Type B pancreatic cell (in vitro differentiated cells): ENCODE results near the gene NRN1. TPM values are rescaled to one million over a fixed set of nuclear protein-coding genes. Genes with fewer than 3 reads are reported as not detected.

Source experiments
- DNase-seq: peaks from one replicate; pipeline ENCODE4 v3.0.0; 2021; ENCODE audit warnings: mixed read lengths; ENCODE audit not compliant: unreplicated experiment; ENCODE audit errors: extremely low spot score
- H3K27ac Mint-ChIP-seq: 2 replicates; pipeline ENCODE4 v1.8.0; 2021; ENCODE audit warnings: mild to moderate bottlenecking, mixed read lengths
- H3K27me3 Mint-ChIP-seq: 2 replicates; pipeline ENCODE4 v1.8.0; 2021; ENCODE audit warnings: mixed read lengths
- H3K36me3 Mint-ChIP-seq: 2 replicates; pipeline ENCODE4 v1.8.0; 2021; ENCODE audit warnings: mixed read lengths
- H3K4me1 Mint-ChIP-seq: one replicate; pipeline ENCODE4 v1.8.0; 2021; ENCODE audit warnings: mixed read lengths; ENCODE audit not compliant: unreplicated experiment
- H3K4me3 Mint-ChIP-seq: 2 replicates; pipeline ENCODE4 v1.8.0; 2021; ENCODE audit warnings: mild to moderate bottlenecking, mixed read lengths
- H3K9me3 Mint-ChIP-seq: 2 replicates; pipeline ENCODE4 v1.8.0; 2021; ENCODE audit warnings: mixed read lengths
- total RNA-seq: library from RNA; stranded (reverse); gene quantifications from 2 replicates; pipeline ENCODE4 v1.2.1, GENCODE V29; 2021; ENCODE audit warnings: low replicate concordance
- TF ChIP-seq, protein P1 (sequence below): fragments of 200-600 bp; sonication (generic); conservative IDR thresholded peaks from 2 replicates; pipeline ENCODE4 v1.5.0; 2021; ENCODE audit warnings: antibody characterized with exemption, mild to moderate bottlenecking

The NRN1 gene
- total RNA-seq, 1 donor from 2014 or later, result 6.3 TPM

DNA sequence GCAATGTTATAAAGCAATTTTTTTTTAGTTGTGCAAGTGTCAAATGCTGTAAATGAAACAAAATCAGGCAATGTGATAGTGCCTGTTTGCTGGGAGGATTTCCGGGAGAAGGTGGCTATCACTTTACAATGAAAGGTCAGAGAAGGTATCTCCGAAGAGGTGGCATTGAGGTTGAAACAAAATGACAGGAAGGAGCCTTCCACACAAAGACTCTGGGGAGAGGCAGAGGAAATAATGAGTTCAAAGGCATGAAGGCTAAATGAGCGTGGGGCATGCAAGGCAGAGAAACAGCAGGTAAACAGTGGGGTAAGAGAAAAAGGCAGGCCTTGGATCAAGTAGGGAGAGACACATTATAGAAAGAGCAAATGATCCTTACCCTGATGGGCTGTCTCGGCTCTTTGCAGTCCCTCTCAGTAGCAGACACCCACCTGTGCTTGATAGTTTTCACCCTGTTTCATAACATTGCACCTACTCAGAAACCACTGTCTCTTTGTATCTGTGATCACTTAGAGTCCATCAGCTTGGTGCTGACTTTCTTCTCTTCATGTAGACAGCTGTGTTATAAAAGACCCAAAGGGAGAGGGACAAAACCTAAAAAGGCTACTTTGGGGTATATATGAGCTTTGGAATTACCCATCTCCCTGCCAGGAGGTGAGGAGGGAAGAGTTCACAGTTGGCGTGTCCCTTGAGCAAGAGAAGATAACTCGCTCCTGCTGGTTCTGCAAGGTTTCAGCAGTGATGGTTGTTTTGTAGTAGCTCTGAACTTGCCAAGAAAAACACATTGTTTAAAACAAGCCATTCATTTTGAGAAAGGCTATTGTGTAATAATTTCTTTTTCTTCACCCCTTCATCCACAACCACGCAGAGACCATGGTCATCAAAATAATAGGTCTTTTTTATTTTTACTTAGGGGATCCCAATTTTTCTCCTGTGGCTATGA is 22.3 kb downstream of the NRN1 start:
- Mint-ChIP-seq H3K36me3 (no peaks in the 10 kb centered on the region), H3K4me1 (no peaks in the 10 kb centered on the region), H3K4me3 (no peak overlapping the region), H3K9me3 (no peaks in the 10 kb centered on the region), H3K27me3 (peaks cover 28% of the 10 kb centered on the region), H3K27ac (no peak overlapping the region)
- no peak for DNase-seq
- TF ChIP-seq, protein P1, sequence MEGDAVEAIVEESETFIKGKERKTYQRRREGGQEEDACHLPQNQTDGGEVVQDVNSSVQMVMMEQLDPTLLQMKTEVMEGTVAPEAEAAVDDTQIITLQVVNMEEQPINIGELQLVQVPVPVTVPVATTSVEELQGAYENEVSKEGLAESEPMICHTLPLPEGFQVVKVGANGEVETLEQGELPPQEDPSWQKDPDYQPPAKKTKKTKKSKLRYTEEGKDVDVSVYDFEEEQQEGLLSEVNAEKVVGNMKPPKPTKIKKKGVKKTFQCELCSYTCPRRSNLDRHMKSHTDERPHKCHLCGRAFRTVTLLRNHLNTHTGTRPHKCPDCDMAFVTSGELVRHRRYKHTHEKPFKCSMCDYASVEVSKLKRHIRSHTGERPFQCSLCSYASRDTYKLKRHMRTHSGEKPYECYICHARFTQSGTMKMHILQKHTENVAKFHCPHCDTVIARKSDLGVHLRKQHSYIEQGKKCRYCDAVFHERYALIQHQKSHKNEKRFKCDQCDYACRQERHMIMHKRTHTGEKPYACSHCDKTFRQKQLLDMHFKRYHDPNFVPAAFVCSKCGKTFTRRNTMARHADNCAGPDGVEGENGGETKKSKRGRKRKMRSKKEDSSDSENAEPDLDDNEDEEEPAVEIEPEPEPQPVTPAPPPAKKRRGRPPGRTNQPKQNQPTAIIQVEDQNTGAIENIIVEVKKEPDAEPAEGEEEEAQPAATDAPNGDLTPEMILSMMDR, result no peak

DNA sequence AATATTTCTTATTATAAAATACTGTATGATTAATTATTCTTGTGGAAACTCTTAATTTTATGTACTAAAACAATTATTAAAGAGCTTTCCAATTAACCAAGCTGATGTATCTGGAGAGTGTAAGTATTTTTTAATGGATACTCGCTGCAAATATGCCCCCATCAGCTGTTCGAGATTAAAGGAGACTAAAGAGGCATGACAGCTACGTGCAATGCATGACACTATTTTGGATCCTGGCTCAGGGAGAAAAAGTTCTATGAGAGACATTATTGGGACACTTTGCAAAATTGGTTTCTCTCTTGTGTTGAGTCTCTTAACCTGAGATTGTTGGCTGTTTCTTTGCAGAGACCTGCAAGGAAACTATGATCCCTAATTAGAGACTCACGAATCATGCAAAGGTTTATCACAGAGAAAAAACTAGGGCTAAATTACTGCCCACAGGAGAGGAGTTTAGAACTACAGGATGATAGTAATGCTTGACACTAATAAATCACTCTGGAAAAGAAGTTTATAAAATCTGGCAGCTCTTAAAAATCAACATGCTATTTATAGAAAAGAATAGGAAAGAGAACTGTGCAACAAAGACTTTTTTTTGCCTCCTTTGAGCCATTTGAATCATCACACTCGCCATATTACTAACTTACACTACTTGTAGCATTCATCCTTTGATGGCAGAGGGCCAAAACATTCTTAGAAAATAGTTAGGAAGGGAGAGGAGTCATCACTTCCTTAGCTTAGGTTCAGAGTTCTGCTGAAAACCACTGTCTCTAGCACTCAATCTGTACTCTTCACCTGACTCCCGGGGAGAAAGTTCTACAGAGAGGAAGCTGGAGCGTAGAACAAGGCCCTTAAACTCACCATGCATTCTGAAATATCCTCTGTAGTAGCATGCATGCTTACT is 25.3 kb downstream of the NRN1 start:
- H3K27me3 Mint-ChIP-seq, result peaks cover 14% of the 10 kb centered on the region
- H3K9me3 Mint-ChIP-seq, result no peaks in the 10 kb centered on the region
- H3K27ac Mint-ChIP-seq, result no peak overlapping the region
- TF ChIP-seq, protein P1, result no peak
- no peak overlapping the region for H3K4me3 Mint-ChIP-seq
- DNase-seq, result no peak
- H3K36me3 Mint-ChIP-seq, result no peaks in the 10 kb centered on the region
- no peaks in the 10 kb centered on the region for H3K4me1 Mint-ChIP-seq

DNA sequence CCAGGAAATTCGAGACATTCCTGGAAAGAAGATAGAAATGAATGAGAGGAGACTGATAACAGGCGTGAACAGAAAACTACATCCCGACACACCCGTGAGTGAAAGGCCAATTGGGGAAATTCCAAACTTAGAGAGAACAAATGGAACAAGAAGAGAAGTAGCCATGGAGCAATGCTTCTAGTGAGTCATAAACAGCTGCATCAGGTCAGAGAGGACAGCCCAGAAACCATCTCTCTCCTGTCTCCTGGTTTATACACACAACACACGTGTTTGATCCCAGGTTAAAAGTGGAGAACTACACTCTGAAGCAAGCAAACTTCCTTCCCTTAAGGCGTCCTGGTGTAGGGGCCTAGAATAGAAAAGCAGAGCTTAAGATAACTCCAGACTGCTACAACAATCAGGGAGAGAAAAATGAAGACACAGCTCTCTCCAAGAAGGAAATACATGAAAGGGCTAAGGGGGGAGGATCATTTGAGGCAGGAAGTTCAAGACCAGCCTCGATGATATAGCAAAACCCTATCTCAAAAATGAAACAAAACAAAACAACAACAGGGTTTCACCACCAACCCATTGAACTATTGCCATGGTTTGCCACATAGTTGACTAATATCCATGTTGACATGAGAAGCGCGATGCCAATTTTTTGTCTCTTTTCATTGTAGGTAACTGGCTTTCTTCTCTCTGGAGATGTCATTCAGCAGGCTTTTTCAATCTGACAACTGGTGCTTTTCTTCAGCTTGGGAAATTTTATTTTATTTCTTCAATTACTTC is 26.9 kb downstream of the NRN1 start:
- H3K27ac Mint-ChIP-seq, result no peak overlapping the region
- H3K4me1 Mint-ChIP-seq, result no peaks in the 10 kb centered on the region
- H3K4me3 Mint-ChIP-seq, result no peak overlapping the region
- H3K27me3 Mint-ChIP-seq, result peaks cover 9% of the 10 kb centered on the region
- H3K36me3 Mint-ChIP-seq, result no peaks in the 10 kb centered on the region
- H3K9me3 Mint-ChIP-seq, result no peaks in the 10 kb centered on the region
- DNase-seq, result no peak
- TF ChIP-seq, protein P1, result no peak

DNA sequence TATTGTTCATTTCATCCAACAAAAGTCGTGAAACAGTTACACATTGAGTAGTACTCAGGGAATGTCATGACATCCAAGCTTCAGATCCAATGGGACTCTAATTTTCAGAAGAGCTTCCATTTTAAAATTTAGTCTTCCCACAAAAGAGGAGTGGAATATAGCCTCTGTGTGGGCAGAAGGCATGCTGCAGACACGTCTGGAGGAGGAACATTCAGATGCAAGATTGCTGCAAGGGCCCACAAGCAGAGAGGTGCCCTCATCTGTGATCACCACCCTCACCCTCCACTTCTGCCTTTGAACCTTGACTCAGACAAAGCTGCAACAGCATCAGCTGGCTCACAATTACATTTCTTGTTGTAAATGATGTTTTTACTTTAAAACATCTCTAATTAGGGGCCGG is 29.9 kb downstream of the NRN1 start:
- TF ChIP-seq, protein P1, result no peak
- DNase-seq, result no peak
- H3K36me3 Mint-ChIP-seq, result no peaks in the 10 kb centered on the region
- H3K9me3 Mint-ChIP-seq, result no peaks in the 10 kb centered on the region
- H3K4me1 Mint-ChIP-seq, result no peaks in the 10 kb centered on the region
- no peak overlapping the region for H3K4me3 Mint-ChIP-seq
- no peak overlapping the region for H3K27ac Mint-ChIP-seq
- H3K27me3 Mint-ChIP-seq, result peaks cover 6% of the 10 kb centered on the region
